Left ventricle myocardium superior (tissue), 1 donor: Measurements from ENCODE around the gene ANXA4. TPM values are rescaled to one million over a fixed set of nuclear protein-coding genes. Genes with fewer than 3 reads are reported as not detected.
"Not testable (repeated sequence)": the region's sequence is repeated elsewhere in the genome, so short reads cannot be mapped to it uniquely, and the experiment has no call there.

Experiments used
- ATAC-seq: fragments of 200-7000 bp; cut with Tn5 transposase; one replicate; pipeline ENCODE4 v1.9.1; 2020; ENCODE audit warnings: mild to moderate bottlenecking, moderate library complexity
- DNase-seq: peaks from one replicate; pipeline ENCODE4 v3.0.0-alpha.2; 2020
- intact Hi-C: fragments of 100-400 bp; cut with micrococcal nuclease; formaldehyde crosslinking; loops from one replicate; pipeline ENCODE4 v1.11.0; 2022
- total RNA-seq: library from RNA; stranded (reverse); fragmentation: NEBNext Ultra II Directional; extraction: Animal tissue kit (Norgen Biotek cat#: 25700); gene quantifications from one replicate; pipeline ENCODE4 v1.2.1, GENCODE V29; 2021
- donor health status: DM: no; HTN: yes; CAD: no; lungs with severe emphysema.

Gene ANXA4
- total RNA-seq, 1 donor from 2014 or later, result 24.7 TPM

- intact Hi-C loops, result loop anchor here (10.0 kb wide), 1 partner anchor 153 kb away; no protein-coding TSS in a partner anchor
- DNase-seq, result no peak
- no peak for ATAC-seq
Measured at GRCh38 chr2:69717861-69718273, 24.1 kb upstream of the ANXA4 start.

GRCh38 chr2:69718338-69718965 lies 23.5 kb upstream of the ANXA4 start:
- no peak for DNase-seq
- intact Hi-C loops, result loop anchor here (10.0 kb wide), 1 partner anchor 154 kb away; no protein-coding TSS in a partner anchor
- ATAC-seq, result no peak

GRCh38 chr2:69720404-69720803 lies 21.5 kb upstream of the ANXA4 start:
- DNase-seq (no peak), ATAC-seq (no peak)
- intact Hi-C loops, result no loop called here

- intact Hi-C loops, result no loop called here
- no peak for DNase-seq
- ATAC-seq, result no peak
Measured at GRCh38 chr2:69721022-69721421, 20.9 kb upstream of the ANXA4 start.

- intact Hi-C loops, result loop anchor here (2.0 kb wide), 1 partner anchor 93 kb away; no protein-coding TSS in a partner anchor
- DNase-seq (no peak), ATAC-seq (no peak)
Measured at GRCh38 chr2:69723791-69724190, 18.1 kb upstream of the ANXA4 start.

GRCh38 chr2:69724540-69725159 lies 17.3 kb upstream of the ANXA4 start:
- DNase-seq (peak; percentile 88), ATAC-seq (peak; percentile 89)
- intact Hi-C loops, result loop anchor here (2.0 kb wide), 1 partner anchor 92 kb away; no protein-coding TSS in a partner anchor

GRCh38 chr2:69725706-69726360 lies 16.1 kb upstream of the ANXA4 start:
- ATAC-seq, result no peak
- no peak for DNase-seq
- intact Hi-C loops, result loop anchor here (2.0 kb wide), 1 partner anchor 91 kb away; no protein-coding TSS in a partner anchor

GRCh38 chr2:69729266-69729665 lies 12.7 kb upstream of the ANXA4 start:
- ATAC-seq (peak; percentile 84), DNase-seq (no peak)
- intact Hi-C loops, result no loop called here

GRCh38 chr2:69729781-69730180 lies 12.2 kb upstream of the ANXA4 start:
- DNase-seq, result no peak
- intact Hi-C loops, result no loop called here
- no peak for ATAC-seq

- DNase-seq (no peak), ATAC-seq (no peak)
- intact Hi-C loops, result no loop called here
Measured at GRCh38 chr2:69731147-69731970, 10.6 kb upstream of the ANXA4 start.

- ATAC-seq, result no peak
- no peak for DNase-seq
- intact Hi-C loops, result no loop called here
Measured at GRCh38 chr2:69733342-69734034, 8.4 kb upstream of the ANXA4 start.

- intact Hi-C loops, result no loop called here
Measured at GRCh38 chr2:69734035-69734611, 7.8 kb upstream of the ANXA4 start.

GRCh38 chr2:69734854-69735544 lies 6.9 kb upstream of the ANXA4 start:
- ATAC-seq (no peak), DNase-seq (no peak)
- intact Hi-C loops, result no loop called here

More at GRCh38 chr2:69734035-69734611, 7.8 kb upstream of the ANXA4 start:
- DNase-seq (peak; percentile 57), ATAC-seq (no peak)

- intact Hi-C loops, result no loop called here
- no peak for DNase-seq
- ATAC-seq, result no peak
Measured at GRCh38 chr2:69735686-69736085, 6.2 kb upstream of the ANXA4 start.

- DNase-seq, ATAC-seq, intact Hi-C loops: not testable (repeated sequence)
Measured at GRCh38 chr2:69738149-69738548, 3.8 kb upstream of the ANXA4 start.

GRCh38 chr2:69740502-69740951 lies 1.4 kb upstream of the ANXA4 start:
- intact Hi-C loops, result no loop called here
- ATAC-seq, result no peak
- peak; percentile 38 for DNase-seq

GRCh38 chr2:69741229-69741574 lies 732 bp upstream of the ANXA4 start:
- ATAC-seq (peak; percentile 76), DNase-seq (peak; percentile 76)
- intact Hi-C loops, result no loop called here
